Stimulated activated CD8-positive, alpha-beta memory T cell treated with anti-CD3 and anti-CD28 coated beads, Interleukin-7, amount 100 ng/mL, for 1 hour (primary cell): ENCODE data around the gene MYOCOS.
"Not testable (repeated sequence)": the region's sequence is repeated elsewhere in the genome, so short reads cannot be mapped to it uniquely, and the experiment has no call there.

Experiments used
- DNase-seq, 2 donors: peaks; one replicate each; pipeline ENCODE4 v3.0.0-alpha.2; 2020; ENCODE audit warnings: low read depth in 2 of 2

MYOCOS gene, protein sequence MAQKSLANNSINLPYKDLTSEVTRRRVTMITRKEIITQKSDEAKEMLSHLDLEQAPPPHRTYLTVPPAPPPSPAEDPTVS

DNA sequence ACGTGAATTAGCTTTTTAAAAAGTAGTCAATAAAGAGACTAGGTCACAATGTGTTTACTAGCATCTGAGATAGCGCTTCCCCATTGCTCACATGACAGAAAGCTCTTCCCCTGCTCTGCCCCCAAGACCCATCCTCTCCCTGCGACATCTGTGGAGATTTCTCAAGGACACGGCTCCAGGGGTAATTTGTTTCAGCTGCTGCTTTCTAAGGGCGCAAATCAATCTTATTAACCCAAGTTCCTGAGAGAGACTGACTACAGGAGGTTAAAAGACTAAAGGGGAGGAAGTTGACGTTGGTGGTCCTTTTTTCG, at the start of gene MYOCOS:
MYOCOS (plus strand) TSS at position 92 of the 311 bp plus-strand sequence. CDS start 1,641 bp downstream, outside the sequence.
- no peak for DNase-seq

DNA sequence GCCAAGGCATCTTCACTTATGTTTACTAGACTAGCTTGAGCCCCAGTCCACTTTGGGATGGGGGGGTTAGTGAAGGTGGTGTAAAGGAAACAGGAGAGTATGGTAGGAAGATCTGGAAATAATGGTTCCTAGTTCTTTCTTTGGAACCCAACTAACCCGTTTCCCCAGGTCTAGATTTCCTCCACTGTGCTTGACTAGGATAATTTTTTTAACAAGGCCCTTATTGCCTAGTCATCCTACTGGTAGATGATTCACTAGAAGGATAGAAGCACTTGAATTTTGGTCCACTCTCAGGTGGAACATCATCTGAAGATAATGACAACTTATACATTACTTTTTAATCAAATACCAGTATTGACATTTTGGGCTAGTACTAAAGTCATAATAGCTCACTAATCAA, 45.9 kb upstream of the MYOCOS start:
- no peak for DNase-seq

DNA sequence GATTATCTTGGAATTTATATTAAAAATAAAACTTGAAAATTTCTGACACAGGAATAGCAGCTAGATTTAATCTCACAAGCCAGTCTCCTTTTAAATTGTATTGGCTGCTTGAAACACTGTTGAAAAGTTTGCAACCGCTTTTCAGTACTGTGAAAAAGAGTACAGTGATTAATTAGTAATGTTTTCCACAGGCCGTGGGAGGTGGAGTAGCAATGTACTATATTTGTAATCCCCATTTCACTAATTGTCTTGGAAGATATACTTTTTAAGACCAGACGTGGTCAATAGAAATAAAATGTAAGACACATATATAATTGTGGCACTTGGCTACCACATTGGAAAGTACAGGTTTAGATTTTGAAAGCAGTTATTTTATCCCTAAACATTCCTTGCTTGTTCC, 40.8 kb upstream of the MYOCOS start:
- DNase-seq = no peak

DNA sequence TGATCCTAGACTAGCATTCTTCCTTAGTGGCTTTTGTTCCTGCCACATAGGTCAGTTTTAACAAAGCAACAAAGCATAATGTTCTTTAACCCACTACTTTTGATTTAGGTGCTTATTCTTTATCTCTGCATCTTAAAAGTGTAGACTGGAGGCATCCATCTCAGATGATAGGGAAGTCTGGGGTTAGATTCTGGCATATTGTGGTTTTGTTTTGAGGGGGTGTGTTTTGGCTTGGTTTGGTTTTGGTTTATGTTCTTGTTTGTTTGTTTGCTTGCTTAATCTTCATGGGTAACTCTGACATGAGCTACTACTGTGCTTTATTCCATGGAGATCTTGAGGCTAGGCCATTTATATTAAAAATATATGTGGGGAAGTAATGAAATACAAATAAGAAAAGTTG, 40.3 kb upstream of the MYOCOS start:
- no peak for DNase-seq

DNA sequence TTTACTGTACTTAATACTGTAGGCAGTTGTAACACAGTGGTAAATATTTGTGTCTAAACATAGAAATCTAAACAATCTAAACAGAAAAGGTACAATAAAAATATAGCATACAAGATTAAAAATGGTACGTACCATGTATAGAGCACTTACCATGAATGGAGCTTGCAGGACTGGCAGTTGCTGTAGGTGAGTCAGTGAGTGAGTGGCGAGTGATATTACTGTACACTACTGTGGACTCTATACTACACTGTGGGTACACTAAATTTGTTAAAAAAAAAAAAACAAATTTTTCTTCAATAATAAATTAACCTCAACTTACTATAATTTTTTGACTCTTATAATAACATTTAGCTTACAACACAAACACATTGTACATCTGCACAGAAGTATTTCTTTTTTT, 39.5 kb upstream of the MYOCOS start:
- no peak for DNase-seq

DNA sequence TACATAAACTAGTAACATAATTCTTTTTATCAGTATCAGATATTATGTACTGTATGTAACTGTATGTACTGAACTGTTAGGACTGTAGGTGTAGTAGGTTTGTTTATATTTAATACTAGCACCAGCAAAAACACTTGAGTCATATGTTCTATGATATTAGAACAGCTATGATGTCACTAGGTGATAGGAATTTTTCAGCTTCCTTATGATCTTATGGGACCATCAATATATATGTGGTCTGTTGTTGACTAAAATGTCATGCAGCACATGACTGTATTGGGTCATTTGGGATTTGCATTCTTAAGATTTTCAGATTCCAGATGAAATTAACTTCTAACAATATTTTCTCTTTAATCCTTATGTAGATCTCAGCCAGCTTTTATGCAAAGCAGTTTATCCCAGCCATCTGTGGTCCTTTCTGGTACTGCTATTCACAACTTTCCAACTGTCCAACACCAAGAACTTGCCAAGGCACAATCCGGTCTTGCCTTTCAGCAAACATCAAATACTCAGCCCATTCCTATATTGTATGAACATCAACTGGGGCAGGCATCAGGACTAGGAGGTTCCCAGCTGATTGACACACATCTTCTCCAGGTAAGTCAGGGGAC, 38.3 kb upstream of the MYOCOS start:
- no peak for DNase-seq

DNA sequence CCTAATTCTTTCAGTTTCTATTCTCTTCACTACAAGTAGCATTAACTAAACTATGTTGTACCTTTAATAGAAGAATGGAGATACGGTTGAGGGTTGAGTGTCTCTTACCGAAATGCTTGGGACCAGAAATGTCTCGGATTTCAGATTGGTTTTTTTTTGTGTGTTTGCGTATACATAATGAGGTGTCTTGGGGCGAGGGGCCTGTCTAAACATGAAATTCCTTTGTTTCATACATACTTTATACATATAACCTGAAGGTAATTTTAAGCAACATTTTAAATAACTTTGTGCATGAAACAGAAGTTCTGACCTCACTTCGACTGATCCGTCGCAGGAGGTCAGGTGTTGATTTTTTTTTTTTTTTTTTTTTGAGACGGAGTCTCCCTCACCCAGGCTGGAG, 36.3 kb upstream of the MYOCOS start:
- no peak for DNase-seq

DNA sequence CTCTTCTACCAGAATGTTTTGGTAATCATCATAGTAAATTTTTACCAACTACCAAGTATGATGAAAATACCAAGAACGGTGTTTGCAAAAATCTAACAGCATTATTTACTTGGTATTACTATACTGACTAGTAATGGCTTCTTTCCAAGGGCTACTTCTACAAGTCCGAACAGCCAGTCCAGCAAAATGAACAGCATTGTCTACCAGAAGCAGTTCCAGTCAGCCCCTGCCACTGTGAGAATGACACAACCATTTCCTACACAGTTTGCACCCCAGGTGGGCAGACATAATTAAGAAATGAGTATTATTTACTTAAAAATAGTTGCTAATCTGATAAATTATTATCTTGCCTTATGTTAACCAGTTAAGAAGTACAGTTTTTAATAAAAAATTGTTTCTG, 33.8 kb upstream of the MYOCOS start:
- DNase-seq = no peak

DNA sequence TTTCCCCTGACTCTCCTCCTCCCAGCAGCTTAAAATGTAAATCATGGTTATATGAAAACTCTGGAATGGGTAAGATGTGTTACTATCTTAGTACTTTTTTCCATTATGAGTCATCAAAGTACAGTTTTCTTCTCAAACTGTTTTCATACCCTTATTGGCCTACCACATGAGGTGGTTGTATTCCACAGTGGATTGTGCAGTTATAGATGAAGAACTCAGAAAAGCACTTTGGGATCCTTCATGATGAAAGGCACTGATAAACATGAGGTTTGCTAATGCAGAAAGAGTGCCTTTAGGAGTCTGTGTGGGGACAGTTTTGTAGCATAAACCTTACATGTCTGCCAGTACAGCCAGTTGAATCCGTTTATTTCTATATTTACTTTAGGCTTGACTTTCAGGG, 32.0 kb upstream of the MYOCOS start:
- no peak for DNase-seq

DNA sequence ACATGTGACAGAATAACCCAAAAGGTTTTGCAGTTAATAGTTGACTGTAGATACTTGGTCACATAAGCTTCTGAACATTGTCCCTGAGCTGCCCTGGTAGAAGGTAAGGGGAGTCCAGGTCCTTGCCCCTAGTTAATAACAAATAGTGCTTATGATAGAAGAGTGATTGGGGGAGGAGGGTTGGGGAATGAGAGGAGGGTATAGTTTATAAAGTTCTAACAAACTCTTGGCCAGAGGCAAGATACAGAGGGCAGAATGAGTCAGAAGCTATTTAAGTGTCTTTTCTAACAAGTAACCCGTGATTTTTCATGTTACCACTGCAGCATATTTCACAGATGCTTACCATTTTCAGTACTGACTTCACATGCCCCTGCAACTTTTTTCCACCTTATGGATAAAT, 26.7 kb upstream of the MYOCOS start:
- no peak for DNase-seq

DNA sequence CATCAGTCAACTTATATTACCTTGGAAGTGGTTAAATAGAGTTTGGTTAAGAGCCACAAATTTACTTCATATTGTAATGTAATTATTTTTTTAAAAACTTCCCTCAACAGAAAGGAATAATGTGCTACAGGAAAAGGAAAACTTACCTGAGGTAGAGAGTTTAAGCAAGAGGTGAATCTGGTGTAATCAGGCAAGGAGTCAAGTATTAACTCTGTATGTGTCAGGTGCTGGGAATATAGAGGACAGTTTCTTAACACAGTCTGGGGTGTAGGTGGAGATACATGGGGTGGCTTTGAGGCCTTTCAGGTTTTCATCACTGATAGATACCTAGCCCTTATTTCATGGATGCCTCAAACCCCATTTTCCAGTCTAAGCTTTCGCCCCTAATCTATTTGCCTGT, 25.9 kb upstream of the MYOCOS start:
- DNase-seq = no peak

DNA sequence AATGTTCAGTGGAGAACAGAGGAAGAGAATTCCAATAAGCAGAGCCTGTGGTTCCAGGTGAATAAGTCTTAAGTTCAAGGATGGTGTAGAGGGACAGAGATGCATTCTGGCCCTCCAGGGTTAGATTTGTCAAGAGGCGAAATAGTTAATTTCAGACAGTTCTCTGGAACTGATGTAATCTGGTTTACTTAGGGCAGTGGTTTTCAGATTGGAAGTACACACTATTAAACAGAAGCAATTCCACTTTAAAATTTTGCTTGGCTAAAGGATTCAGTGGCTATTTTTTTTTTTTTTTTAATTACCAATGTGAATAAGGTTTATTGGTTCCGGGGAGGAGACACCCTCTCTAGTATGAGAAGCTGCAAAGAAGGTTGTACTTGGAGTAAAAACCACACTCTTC, 25.3 kb upstream of the MYOCOS start:
- DNase-seq = no peak

DNA sequence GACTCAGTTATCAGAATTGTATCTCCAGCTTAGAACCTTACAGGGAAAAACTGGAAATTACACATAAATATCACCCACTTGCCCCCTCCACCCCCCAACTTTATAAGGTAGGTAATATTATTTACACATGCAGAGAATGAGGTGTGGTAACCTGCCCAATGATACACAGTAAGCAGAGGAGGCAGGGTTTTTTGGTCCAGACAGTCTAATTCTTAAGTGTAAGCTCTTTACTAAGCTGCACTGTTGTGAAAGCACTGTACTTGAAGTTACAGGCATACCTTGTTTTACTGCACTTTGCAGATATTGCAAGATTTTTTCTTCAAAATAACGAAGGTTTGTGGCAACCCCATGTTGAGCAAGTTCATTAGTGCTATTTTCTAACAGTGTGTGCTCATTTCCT, 24.8 kb upstream of the MYOCOS start:
- no peak for DNase-seq

DNA sequence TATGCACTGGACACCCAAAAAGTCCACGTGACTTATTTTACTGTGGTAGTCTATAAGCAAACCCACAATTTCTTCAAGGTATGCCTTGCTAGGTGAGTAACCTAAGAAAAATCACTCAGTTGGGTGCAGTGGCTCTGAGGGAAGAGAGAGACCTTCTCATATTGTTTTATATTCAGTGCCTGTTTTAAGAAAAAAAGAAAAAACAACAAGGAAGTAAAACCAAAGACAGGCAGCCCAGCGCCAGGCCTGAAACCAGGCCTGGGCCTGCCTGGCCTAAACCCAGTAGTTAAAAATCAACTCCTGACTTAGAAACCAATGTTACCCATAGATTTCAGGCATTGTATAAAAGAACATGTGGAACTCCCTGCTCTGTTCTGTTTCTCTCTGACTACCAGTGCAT, 21.7 kb upstream of the MYOCOS start:
- not testable (repeated sequence) for DNase-seq

DNA sequence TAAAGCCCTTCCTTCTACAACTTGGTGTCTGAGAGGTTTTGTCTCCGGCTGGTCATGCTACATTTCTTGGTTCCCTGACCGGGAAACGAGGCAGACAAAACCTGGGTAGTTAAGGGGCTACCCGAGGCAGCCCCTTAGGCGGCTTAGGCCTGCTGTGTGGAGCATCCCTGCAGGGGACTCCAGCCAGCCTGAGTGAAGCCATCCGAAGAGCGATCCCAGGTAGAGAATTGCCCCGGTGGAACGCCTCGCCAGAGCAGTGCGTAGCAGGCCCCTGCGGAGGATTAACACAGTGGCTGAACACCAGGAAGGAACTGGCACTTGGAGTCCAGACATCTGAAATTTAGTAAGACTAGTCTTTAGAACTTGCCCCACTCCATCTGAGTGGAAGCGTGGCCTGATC, 21.2 kb upstream of the MYOCOS start:
- no peak for DNase-seq

DNA sequence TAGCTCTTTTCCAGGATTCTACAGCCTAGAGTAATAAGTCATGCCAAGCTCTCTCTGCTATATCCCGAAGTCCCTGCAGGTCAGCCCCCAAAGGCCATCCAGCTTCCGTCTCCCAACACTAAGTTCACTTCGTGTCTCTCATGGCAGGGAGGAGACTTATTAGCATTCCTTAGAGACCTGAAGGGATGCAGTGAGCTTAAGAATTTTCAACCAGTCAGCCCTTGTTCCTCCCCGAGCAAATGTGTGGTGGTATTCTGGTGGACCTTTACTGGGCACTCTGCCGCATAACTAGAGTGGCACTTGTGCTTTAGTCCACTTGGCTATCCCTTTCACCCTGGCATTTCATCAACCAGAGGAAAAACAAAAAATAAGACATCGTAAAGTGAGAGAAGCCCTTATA, 19.0 kb upstream of the MYOCOS start:
- DNase-seq = not testable (repeated sequence)

DNA sequence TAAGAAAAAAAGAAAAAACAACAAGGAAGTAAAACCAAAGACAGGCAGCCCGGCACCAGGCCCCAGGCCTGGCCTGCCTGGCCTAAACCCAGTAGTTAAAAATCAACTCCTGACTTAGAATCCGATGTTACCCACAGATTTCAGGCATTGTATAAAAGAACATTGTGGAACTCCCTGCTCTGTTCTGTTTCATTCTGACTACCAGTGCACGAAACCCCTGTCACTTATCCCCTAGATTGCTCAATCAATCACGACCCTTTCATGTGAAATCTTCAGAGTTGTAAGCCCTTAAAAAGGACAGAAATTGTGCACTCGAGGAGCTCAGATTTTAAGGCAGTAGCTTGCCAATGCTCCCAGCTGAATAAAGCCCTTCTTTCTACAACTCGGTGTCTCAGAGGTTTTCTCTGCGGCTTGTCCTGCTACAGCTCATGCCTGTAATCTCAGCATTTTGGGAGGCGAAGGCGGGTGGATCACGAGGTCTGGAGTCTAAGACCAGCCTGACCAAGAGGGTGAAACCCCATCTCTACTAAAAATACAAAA, 15.6 kb upstream of the MYOCOS start:
- no peak for DNase-seq

DNA sequence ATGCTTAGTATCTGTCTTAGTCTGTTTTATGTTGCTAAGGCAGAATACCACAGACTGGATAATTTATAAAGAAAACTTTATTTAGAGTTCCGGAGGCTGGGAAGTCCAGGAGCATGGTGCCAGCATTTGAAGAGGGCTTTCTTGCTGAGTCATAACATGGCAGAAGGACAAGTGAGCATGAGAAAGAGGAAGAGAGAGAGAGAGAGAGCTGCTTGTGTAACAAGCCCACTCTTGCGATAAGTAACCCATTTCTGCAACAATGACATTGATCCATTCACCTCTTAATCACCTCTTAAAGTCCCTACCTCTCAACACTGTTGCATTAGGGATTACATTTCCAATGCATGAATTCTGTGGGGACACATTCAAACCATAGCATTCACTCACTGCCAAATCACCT, 11.7 kb upstream of the MYOCOS start:
- DNase-seq = no peak

DNA sequence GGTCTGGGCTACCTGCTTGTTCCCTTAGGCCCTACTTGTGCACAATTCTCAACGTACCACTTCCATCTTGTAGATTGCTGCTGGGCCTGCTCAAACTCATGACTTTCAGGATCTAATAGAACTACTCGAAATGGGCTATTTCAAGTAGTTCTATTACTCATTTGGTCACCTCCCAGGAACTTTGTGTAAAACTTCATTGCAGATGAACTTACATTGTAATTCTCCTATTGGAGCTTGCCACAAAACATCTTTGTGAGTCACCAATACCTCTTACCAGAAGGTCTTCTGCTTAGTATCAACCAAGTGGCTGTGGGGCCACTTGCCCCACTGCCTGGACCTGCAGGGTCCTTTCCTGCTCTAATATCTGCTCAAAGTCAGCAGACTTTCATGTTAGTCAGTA, 10.7 kb upstream of the MYOCOS start:
- DNase-seq = no peak

DNA sequence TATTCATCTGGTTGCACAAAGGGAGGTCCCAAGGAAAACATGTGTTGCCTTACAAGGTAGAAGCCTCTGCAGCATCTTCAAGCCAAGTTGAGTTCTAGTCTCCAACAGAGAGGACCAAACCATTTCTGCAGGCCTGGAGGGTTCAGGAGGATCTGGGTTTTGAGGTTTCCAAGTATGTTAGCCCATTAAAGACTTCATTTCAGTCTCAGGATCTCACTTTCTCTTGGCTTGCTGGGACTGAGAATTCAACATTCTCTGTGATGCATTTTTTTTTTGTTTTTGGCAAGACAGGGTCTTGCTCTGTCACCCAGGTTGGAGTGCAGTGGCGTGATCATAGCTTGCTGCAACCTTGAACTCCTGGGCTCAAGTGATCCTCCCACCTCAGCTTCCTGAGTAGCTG, 8.8 kb upstream of the MYOCOS start:
- DNase-seq = no peak

DNA sequence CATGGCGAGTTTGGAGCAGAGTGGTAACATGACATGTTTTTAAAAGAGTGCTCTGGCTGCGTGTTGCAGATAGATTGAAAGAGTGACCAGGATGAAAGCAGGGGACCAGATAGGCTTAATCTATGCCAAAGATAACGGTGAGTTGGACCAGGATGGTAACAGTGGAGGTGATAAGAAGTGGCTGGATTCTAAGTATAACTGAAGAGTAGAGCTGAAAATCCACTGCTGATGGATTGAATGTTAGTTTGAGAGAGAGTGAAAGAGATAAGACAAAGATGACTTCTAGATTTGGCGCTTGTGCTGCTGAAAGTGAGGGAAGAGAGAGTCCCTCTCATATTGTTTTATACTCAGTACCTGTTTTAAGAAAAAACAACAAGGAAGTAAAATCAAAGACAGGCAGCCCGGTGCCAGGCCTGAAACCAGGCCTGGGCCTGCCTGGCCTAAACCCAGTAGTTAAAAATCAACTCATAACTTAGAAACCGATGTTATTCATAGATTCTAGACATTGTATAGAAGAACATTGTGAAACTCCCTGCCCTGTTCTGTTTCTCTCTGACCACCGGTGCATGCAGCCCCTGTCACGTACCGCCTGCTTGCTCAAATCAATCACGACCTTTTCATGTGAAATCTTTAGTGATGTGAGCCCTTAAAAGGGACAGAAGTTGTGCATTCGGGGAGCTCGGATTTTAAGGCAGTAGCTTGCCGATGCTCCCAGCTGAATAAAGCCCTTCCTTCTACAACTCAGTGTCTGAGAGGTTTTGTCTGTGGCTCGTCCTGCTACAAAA, 6.7 kb upstream of the MYOCOS start:
- not testable (repeated sequence) for DNase-seq

DNA sequence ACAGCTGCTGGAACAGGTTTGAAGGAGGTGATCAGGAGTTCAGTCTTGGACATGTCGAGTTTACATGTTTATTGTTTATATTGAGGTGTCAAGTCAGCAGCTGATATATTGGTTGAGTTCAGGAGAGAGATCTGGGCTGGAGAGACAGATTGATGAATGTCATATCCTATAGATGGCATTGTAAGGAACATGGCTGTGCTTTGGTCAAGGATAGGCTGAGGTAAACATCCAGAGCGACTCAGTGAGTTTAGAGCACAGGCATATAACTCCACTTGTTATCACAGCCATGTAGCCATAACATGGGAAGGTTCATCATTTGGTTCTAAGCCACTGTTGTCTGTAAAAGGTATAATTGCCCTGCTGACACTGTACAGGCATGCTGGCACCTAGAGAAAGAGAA, 5.5 kb upstream of the MYOCOS start:
- no peak for DNase-seq

DNA sequence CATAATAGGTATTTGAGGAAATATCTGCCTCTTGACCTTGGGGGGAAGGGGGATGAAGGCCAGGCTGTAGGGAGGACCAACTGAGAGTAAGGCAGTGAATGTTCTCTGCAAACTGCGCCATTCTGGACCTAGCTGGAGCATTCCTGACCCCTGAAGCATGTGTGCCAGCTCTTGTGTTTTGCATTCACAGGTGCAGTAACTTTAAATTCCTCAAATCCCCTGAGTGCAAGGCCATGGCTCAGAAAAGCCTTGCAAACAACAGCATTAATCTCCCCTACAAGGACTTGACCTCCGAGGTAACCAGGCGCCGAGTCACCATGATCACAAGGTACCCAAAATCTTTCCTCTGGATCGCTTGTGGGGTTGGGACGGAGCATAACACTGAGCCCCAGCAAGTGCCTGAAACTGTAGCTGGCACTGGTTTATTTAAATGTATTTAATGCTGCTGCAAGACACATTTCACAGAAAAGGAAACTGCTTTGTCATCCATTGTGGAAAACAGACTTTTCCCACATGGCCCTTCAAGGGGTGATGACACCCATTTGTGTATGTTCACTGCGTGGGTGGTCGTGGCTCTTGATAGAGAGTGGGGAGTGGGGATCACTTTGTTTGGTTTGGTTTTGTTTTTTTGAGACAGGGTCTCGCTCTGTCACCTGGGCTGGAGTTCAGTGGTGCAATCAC, 1.7 kb downstream of the MYOCOS start:
- no peak for DNase-seq
